Measurements from ENCODE around the gene PLD4.

- no peak for TF ChIP-seq POLR2A (IDR thresholded peaks at IDR 0.05)
- no peak for TF ChIP-seq CTCF (IDR thresholded peaks at IDR 0.05)
Observed at GRCh38 chr14:104957146-104958113, 32.8 kb downstream of the PLD4 start.
